Hepatocyte (in vitro differentiated cells): ENCODE data around the gene LMX1B. TPM values are rescaled to one million over a fixed set of nuclear protein-coding genes. Genes with fewer than 3 reads are reported as not detected.

Experiments
- DNase-seq: peaks from one replicate; pipeline ENCODE4 v3.0.0-alpha.2; 2016; ENCODE audit warnings: low spot score
- H2AFZ ChIP-seq: fragments of 200-600 bp; sonication (generic); 2 replicates; pipeline ENCODE4 v1.6.0; 2016; ENCODE audit warnings: antibody characterized with exemption, mild to moderate bottlenecking
- H3K27ac ChIP-seq: fragments of 200-600 bp; sonication (generic); 2 replicates; pipeline ENCODE4 v1.5.1; 2016; ENCODE audit warnings: mild to moderate bottlenecking
- H3K27me3 ChIP-seq: fragments of 200-600 bp; sonication (generic); 2 replicates; pipeline ENCODE4 v1.6.1; 2016
- H3K36me3 ChIP-seq: fragments of 200-600 bp; sonication (generic); replicated peaks from 2 replicates; pipeline ENCODE4 v1.5.1; 2016; ENCODE audit warnings: low read depth; ENCODE audit not compliant: insufficient read depth
- H3K4me1 ChIP-seq: fragments of 200-600 bp; sonication (generic); 2 replicates; pipeline ENCODE4 v1.5.1; 2016; ENCODE audit warnings: mild to moderate bottlenecking, moderate library complexity; ENCODE audit not compliant: insufficient read depth
- H3K4me2 ChIP-seq: fragments of 200-600 bp; sonication (generic); 2 replicates; pipeline ENCODE4 v1.6.0; 2016
- H3K4me3 ChIP-seq: fragments of 200-600 bp; sonication (generic); 2 replicates; pipeline ENCODE4 v1.5.1; 2016; ENCODE audit warnings: mild to moderate bottlenecking
- H3K79me2 ChIP-seq: fragments of 200-600 bp; sonication (generic); 2 replicates; pipeline ENCODE4 v1.6.0; 2017; ENCODE audit warnings: mild to moderate bottlenecking
- H3K9me2 ChIP-seq: fragments of 200-600 bp; sonication (generic); replicated peaks from 2 replicates; pipeline ENCODE4 v1.6.0; 2017; ENCODE audit warnings: mild to moderate bottlenecking; ENCODE audit not compliant: insufficient read depth
- H3K9me3 ChIP-seq: fragments of 200-600 bp; sonication (generic); 2 replicates; pipeline ENCODE4 v1.5.1; 2016; ENCODE audit warnings: low read depth, mild to moderate bottlenecking
- H4K20me1 ChIP-seq: fragments of 200-600 bp; sonication (generic); 2 replicates; pipeline ENCODE4 v1.6.0; 2016; ENCODE audit warnings: mild to moderate bottlenecking; ENCODE audit not compliant: insufficient read depth, poor library complexity, severe bottlenecking
- CTCF ChIP-seq: fragments of 200-600 bp; sonication (generic); IDR thresholded peaks from 2 replicates; pipeline ENCODE4 v1.5.1; 2016; ENCODE audit warnings: antibody characterized with exemption, mild to moderate bottlenecking; ENCODE audit not compliant: poor library complexity
- EZH2 ChIP-seq: fragments of 200-600 bp; sonication (generic); IDR thresholded peaks from 2 replicates; pipeline ENCODE4 v1.6.1; 2016; ENCODE audit warnings: antibody characterized with exemption, mild to moderate bottlenecking, borderline replicate concordance
- EZH2phosphoT487 ChIP-seq: fragments of 200-600 bp; sonication (generic); IDR thresholded peaks from one replicate; pipeline ENCODE4 v1.6.1; 2018; ENCODE audit warnings: antibody characterized with exemption, mild to moderate bottlenecking, low read depth, moderate library complexity; ENCODE audit not compliant: unreplicated experiment, severe bottlenecking
- WGBS: methylation state at CpG from one replicate; pipeline ENCODE4 v1.1.6; 2016; ENCODE audit warnings: low lambda C conversion rate; ENCODE audit errors: missing lambda C conversion rate; 5-methylcytosine and 5-hydroxymethylcytosine counted together
- polyA plus RNA-seq: library from polyadenylated mRNA; unstranded; fragments of >200 nt; fragmentation: Nextera tagmentation; extraction: Ambion mirVana; gene quantifications from 2 replicates; pipeline ENCODE4 v1.2.1, GENCODE V29; 2016
- total RNA-seq: library from RNA; depleted of rRNA; stranded (reverse); fragments of >200 nt; gene quantifications from 2 replicates; pipeline ENCODE4 v1.2.3, GENCODE V29; 2014

Gene LMX1B
- total and polyA plus RNA-seq, 2 experiments from 2014 or later, result 0.16 TPM; not detected in 1

- DNase-seq, result no peak
- H3K4me2 ChIP-seq, result no peak overlapping the region
- no peak overlapping the region for H3K4me3 ChIP-seq
- no peaks in the 10 kb centered on the region for H3K36me3 ChIP-seq
- H3K4me1 ChIP-seq, result peaks cover 5% of the 10 kb centered on the region
- 46% methylated on average over 3 of the region's 3 CpGs for WGBS
- TF ChIP-seq CTCF (no peak), EZH2phosphoT487 (no peak)
- no peaks in the 10 kb centered on the region for H4K20me1 ChIP-seq
- H2AFZ ChIP-seq, result no peak overlapping the region
- H3K27me3 ChIP-seq, result peaks cover 5% of the 10 kb centered on the region
- no peaks in the 10 kb centered on the region for H3K9me2 ChIP-seq
- no peaks in the 10 kb centered on the region for H3K9me3 ChIP-seq
- H3K27ac ChIP-seq, result no peak overlapping the region
- no peaks in the 10 kb centered on the region for H3K79me2 ChIP-seq
Measured at GRCh38 chr9:126733005-126733404, 119.3 kb downstream of the LMX1B start.

GRCh38 chr9:126734877-126735276, 121.1 kb downstream of the LMX1B start:
- Histone ChIP-seq H3K27ac (no peak overlapping the region), H3K36me3 (no peaks in the 10 kb centered on the region), H2AFZ (no peak overlapping the region), H3K27me3 (peaks cover 9% of the 10 kb centered on the region), H4K20me1 (no peaks in the 10 kb centered on the region), H3K9me3 (no peaks in the 10 kb centered on the region), H3K79me2 (no peaks in the 10 kb centered on the region), H3K4me3 (no peak overlapping the region), H3K4me1 (peaks cover 5% of the 10 kb centered on the region), H3K4me2 (no peak overlapping the region), H3K9me2 (no peaks in the 10 kb centered on the region)
- TF ChIP-seq EZH2phosphoT487, result no peak
- TF ChIP-seq CTCF, result no peak
- TF ChIP-seq EZH2, result no peak
- DNase-seq, result no peak
- WGBS, result 88% methylated on average over 2 of the region's 2 CpGs

- no peaks in the 10 kb centered on the region for H3K9me2 ChIP-seq
- WGBS, result 100% methylated on average over 1 of the region's 1 CpG
- peaks cover 10% of the 10 kb centered on the region for H3K27me3 ChIP-seq
Measured at GRCh38 chr9:126735482-126735881, 121.8 kb downstream of the LMX1B start.

More at GRCh38 chr9:126735482-126735881, 121.8 kb downstream of the LMX1B start:
- no peaks in the 10 kb centered on the region for H3K79me2 ChIP-seq
- no peaks in the 10 kb centered on the region for H3K36me3 ChIP-seq
- DNase-seq, result no peak
- no peak overlapping the region for H2AFZ ChIP-seq
- H4K20me1 ChIP-seq, result no peaks in the 10 kb centered on the region
- no peaks in the 10 kb centered on the region for H3K9me3 ChIP-seq
- H3K27ac ChIP-seq, result no peak overlapping the region
- no peak overlapping the region for H3K4me2 ChIP-seq
- H3K4me1 ChIP-seq, result peaks cover 5% of the 10 kb centered on the region
- TF ChIP-seq EZH2 (no peak), CTCF (no peak), EZH2phosphoT487 (no peak)
- H3K4me3 ChIP-seq, result no peak overlapping the region
